HCT116 (cell line): ENCODE measurements around the gene UGT1A7. TPM values are rescaled to one million over a fixed set of nuclear protein-coding genes. Genes with fewer than 3 reads are reported as not detected.

ENCODE experiments used
- ATAC-seq: fragments of 200-7000 bp; cut with Tn5 transposase; 2 replicates; pipeline ENCODE4 v1.9.1; 2020; ENCODE audit warnings: mild to moderate bottlenecking, moderate library complexity
- BruUV-seq: library from RNA; stranded (reverse); fragments of 400-500 nt; replicated peaks from 2 replicates; lab custom pipeline; 2021; lab: Mats Ljungman, UMichigan
- CTCF ChIA-PET: fragments of 300-600 bp; sonication (Branson Sonifier 250); formaldehyde crosslinking; loops from one replicate; lab custom pipeline; 2021; ENCODE audit warnings: antibody characterized with exemption; lab: Charles Lee
- POLR2A ChIA-PET: fragments of 300-600, 350-600 bp; sonication (Branson Sonifier 250); formaldehyde crosslinking; loops from one replicate; lab custom pipeline; 2021; ENCODE audit warnings: antibody characterized with exemption; lab: Charles Lee
- RAD21 ChIA-PET, 2 experiments: fragments of 300-600 bp; sonication (Branson Sonifier 250); formaldehyde crosslinking; loops; one replicate each; lab custom pipeline; 2023; ENCODE audit warnings: low total read pairs in 2 of 2; ENCODE audit not compliant: uncharacterized antibody in 2 of 2, unreplicated experiment in 2 of 2, low non-redundant PET in 1 of 2; lab: Charles Lee
- DNase-seq: peaks from one replicate; pipeline ENCODE4 v3.0.0-alpha.2; 2010; ENCODE audit warnings: low read depth, low spot score
- H2AFZ ChIP-seq: fragments of 200-600 bp; shearing (Covaris generic), sonication (generic); 2 replicates; pipeline ENCODE4 v1.6.1; 2017; ENCODE audit warnings: low read depth, mixed run types, mixed read lengths, antibody characterized with exemption, low read length; ENCODE audit not compliant: poor library complexity, severe bottlenecking
- H3K27ac ChIP-seq: 2 replicates; pipeline ENCODE4 v1.5.1; 2012; ENCODE audit warnings: low read depth, low read length
- H3K27me3 ChIP-seq: fragments of 200-600 bp; sonication (generic); 2 replicates; pipeline ENCODE4 v1.6.1; 2016; ENCODE audit warnings: mixed run types, low read length, mixed read lengths; ENCODE audit not compliant: insufficient read depth
- H3K36me3 ChIP-seq, 2 experiments: fragments of 200-500 bp in 1 of 2; fragments of 200-600 bp in 1 of 2; sonication (Bioruptor generic) in 1 of 2; sonication (generic) in 1 of 2; 2 replicates each; pipeline versions ENCODE4 v1.5.1 to v1.6.1; 2014 to 2016; ENCODE audit warnings: low read length in 2 of 2, inconsistent platforms in 1 of 2, mixed read lengths in 1 of 2, mixed run types in 1 of 2; ENCODE audit not compliant: insufficient read depth in 2 of 2, control insufficient read depth in 1 of 2
- H3K4me1 ChIP-seq, 2 experiments: fragments of 200-600 bp in 1 of 2; sonication (generic) in 1 of 2; 2 replicates each; pipeline versions ENCODE4 v1.5.1 to v1.6.1; 2012 to 2017; ENCODE audit warnings: low read length in 2 of 2, inconsistent platforms in 1 of 2, mild to moderate bottlenecking in 1 of 2, mixed read lengths in 1 of 2, mixed run types in 1 of 2, moderate library complexity in 1 of 2; ENCODE audit not compliant: insufficient read depth in 2 of 2, control insufficient read depth in 1 of 2
- H3K4me2 ChIP-seq: fragments of 200-600 bp; sonication (generic); 2 replicates; pipeline ENCODE4 v1.6.1; 2017; ENCODE audit warnings: mixed run types, low read length, mixed read lengths
- H3K4me3 ChIP-seq, 2 experiments: fragments of 200-600 bp in 1 of 2; sonication (generic) in 1 of 2; replicated peaks in 1 of 2; 2 replicates each; pipeline ENCODE4 v1.5.1; 2011 to 2016; ENCODE audit warnings: low read length in 2 of 2, control low read depth in 1 of 2, low read depth in 1 of 2, mild to moderate bottlenecking in 1 of 2, mixed read lengths in 1 of 2, mixed run types in 1 of 2
- H3K79me2 ChIP-seq: fragments of 200-600 bp; sonication (generic); 2 replicates; pipeline ENCODE4 v1.6.1; 2017; ENCODE audit warnings: mild to moderate bottlenecking, mixed run types, low read length, moderate library complexity, mixed read lengths; ENCODE audit not compliant: insufficient read depth
- H3K9ac ChIP-seq: fragments of 200-600 bp; sonication (generic); 2 replicates; pipeline ENCODE4 v1.6.1; 2016; ENCODE audit warnings: low read length, mixed read lengths
- H3K9me2 ChIP-seq: fragments of 200-600 bp; sonication (generic), shearing (Covaris generic); 2 replicates; pipeline ENCODE4 v1.6.1; 2017; ENCODE audit warnings: mixed run types, mild to moderate bottlenecking, moderate library complexity; ENCODE audit not compliant: insufficient read depth
- H3K9me3 ChIP-seq, 2 experiments: fragments of 200-500 bp in 1 of 2; fragments of 200-600 bp in 1 of 2; sonication (Bioruptor generic) in 1 of 2; sonication (generic) in 1 of 2; 2 replicates each; pipeline ENCODE4 v1.6.1; 2014 to 2017; ENCODE audit warnings: low read length in 2 of 2, mixed read lengths in 2 of 2, inconsistent platforms in 1 of 2, low read depth in 1 of 2, mild to moderate bottlenecking in 1 of 2, mixed run types in 1 of 2, moderate library complexity in 1 of 2; ENCODE audit not compliant: control insufficient read depth in 1 of 2, insufficient read depth in 1 of 2
- H4K20me1 ChIP-seq: fragments of 200-600 bp; sonication (generic), shearing (Covaris generic); 2 replicates; pipeline ENCODE4 v1.6.1; 2017; ENCODE audit warnings: mixed run types, mild to moderate bottlenecking, moderate library complexity; ENCODE audit not compliant: insufficient read depth
- CBX3 ChIP-seq: IDR thresholded peaks from 2 replicates; pipeline ENCODE4 v1.6.1; 2012; ENCODE audit warnings: low read depth
- ELF1 ChIP-seq: IDR thresholded peaks from 2 replicates; pipeline ENCODE4 v1.6.1; 2012; ENCODE audit warnings: low read depth, borderline replicate concordance
- EZH2phosphoT487 ChIP-seq: fragments of 200-600 bp; IDR thresholded peaks from 2 replicates; pipeline ENCODE4 v1.6.1; 2018; ENCODE audit warnings: antibody characterized with exemption, borderline replicate concordance
- SP1 ChIP-seq: IDR thresholded peaks from 2 replicates; pipeline ENCODE4 v1.6.1; 2012; ENCODE audit warnings: low read depth
- SRF ChIP-seq: IDR thresholded peaks from 2 replicates; pipeline ENCODE4 v1.6.1; 2012; ENCODE audit warnings: low read depth
- TCF7L2 ChIP-seq: IDR thresholded peaks from 2 replicates; pipeline ENCODE4 v1.7.0; 2011; ENCODE audit warnings: borderline replicate concordance, inconsistent platforms; ENCODE audit not compliant: insufficient read depth, insufficient read length; ENCODE audit errors: extremely low read depth
- intact Hi-C: fragments of 100-400 bp; cut with micrococcal nuclease; formaldehyde crosslinking; loops from 2 replicates; pipeline ENCODE4 v1.10.0; 2022
- total RNA-seq: library from RNA; stranded (reverse); gene quantifications from one replicate; pipeline ENCODE4 v1.2.1, GENCODE V29; 2021; ENCODE audit not compliant: unreplicated experiment
- TF ChIP-seq, protein P1 (sequence below), 3 experiments: fragments of 200-600 bp in 1 of 3; sonication (generic) in 1 of 3; IDR thresholded peaks in 2 of 3; conservative IDR thresholded peaks in 1 of 3; 2 replicates each; pipeline ENCODE4 v1.5.1; 2012 to 2017; ENCODE audit warnings: low read depth in 2 of 3, low read length in 2 of 3, antibody characterized with exemption in 1 of 3, borderline replicate concordance in 1 of 3, control low read depth in 1 of 3, mild to moderate bottlenecking in 1 of 3, mixed read lengths in 1 of 3, mixed run types in 1 of 3, moderate library complexity in 1 of 3; ENCODE audit not compliant: insufficient read depth in 1 of 3
- TF ChIP-seq, protein P2 (sequence below): IDR thresholded peaks from 2 replicates; pipeline ENCODE4 v1.6.1; 2012
- TF ChIP-seq, protein P3 (sequence below): IDR thresholded peaks from 2 replicates; pipeline ENCODE4 v1.6.1; 2011; ENCODE audit warnings: mild to moderate bottlenecking, low read length, moderate library complexity; ENCODE audit not compliant: insufficient replicate concordance; ENCODE audit errors: extremely low read depth

Gene UGT1A7
- total RNA-seq, 1 experiment from 2014 or later = not detected

DNA sequence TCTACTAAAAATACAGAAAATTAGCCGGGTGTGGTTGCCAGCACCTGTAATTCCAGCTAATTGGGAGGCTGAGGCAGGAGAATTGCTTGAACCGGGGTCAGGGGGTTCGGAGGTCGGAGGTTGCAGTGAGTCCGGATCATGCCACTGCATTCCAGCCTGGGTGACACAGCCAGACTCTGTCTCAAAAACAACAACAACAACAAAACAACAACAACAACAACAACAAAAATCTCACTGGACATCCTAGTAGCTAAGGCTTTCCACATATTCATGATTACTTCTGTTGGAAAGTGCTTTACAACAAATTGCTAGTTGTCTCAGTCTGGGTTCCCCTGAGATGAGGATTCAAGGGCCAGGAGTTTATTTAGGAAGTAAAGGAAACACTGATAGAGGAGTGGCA lies 92.2 kb downstream of the UGT1A7 start (continued):
- TF ChIP-seq, protein P1, sequence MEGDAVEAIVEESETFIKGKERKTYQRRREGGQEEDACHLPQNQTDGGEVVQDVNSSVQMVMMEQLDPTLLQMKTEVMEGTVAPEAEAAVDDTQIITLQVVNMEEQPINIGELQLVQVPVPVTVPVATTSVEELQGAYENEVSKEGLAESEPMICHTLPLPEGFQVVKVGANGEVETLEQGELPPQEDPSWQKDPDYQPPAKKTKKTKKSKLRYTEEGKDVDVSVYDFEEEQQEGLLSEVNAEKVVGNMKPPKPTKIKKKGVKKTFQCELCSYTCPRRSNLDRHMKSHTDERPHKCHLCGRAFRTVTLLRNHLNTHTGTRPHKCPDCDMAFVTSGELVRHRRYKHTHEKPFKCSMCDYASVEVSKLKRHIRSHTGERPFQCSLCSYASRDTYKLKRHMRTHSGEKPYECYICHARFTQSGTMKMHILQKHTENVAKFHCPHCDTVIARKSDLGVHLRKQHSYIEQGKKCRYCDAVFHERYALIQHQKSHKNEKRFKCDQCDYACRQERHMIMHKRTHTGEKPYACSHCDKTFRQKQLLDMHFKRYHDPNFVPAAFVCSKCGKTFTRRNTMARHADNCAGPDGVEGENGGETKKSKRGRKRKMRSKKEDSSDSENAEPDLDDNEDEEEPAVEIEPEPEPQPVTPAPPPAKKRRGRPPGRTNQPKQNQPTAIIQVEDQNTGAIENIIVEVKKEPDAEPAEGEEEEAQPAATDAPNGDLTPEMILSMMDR (IDR thresholded peaks at IDR 0.05 in 2 of 3, conservative IDR thresholded peaks at IDR 0.05 in 1 of 3; ENCODE audit: borderline replicate concordance in 1 of 3, insufficient read depth in 1 of 3, low read depth in 2 of 3, low read length in 2 of 3) = no peak

DNA sequence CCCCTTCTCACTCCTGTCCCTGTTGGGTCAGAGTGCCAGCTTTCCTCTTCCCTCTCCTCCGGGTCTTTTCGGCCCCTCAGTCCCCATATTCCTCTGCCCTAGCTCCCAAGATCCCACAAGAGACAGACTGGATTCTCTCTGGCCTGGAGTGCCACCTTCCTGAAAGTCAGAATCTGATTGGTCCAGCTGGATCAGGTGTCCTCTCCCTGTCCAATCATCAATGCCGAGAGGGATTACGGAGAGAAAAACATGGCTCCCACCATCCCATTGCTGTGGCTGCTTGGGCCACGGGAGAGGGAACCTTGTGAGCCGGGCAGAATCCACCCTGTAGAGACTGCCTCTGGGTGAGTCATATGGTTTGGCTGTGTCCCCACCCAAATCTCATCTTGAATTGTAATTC lies 93.7 kb downstream of the UGT1A7 start:
- Histone ChIP-seq H4K20me1 (no peaks in the 10 kb centered on the region), H3K9ac (no peak overlapping the region), H3K4me2 (no peak overlapping the region), H3K4me3 (no peak overlapping the region), H3K9me2 (no peaks in the 10 kb centered on the region), H3K79me2 (no peaks in the 10 kb centered on the region), H2AFZ (no peak overlapping the region), H3K4me1 (no peaks in the 10 kb centered on the region), H3K36me3 (no peaks in the 10 kb centered on the region), H3K27ac (no peak overlapping the region), H3K9me3 (no peaks in the 10 kb centered on the region), H3K27me3 (no peaks in the 10 kb centered on the region)
- BruUV-seq = no TSS peak
- CTCF ChIA-PET = no interaction called here
- intact Hi-C loops = no loop called here
- POLR2A ChIA-PET = no interaction called here
- DNase-seq (no peak), ATAC-seq (no peak)
- no peak for TF ChIP-seq SP1
- TF ChIP-seq, protein P2, sequence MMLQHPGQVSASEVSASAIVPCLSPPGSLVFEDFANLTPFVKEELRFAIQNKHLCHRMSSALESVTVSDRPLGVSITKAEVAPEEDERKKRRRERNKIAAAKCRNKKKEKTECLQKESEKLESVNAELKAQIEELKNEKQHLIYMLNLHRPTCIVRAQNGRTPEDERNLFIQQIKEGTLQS = no peak
- no peak for TF ChIP-seq ELF1
- TF ChIP-seq TCF7L2 = no peak
- TF ChIP-seq, protein P3, sequence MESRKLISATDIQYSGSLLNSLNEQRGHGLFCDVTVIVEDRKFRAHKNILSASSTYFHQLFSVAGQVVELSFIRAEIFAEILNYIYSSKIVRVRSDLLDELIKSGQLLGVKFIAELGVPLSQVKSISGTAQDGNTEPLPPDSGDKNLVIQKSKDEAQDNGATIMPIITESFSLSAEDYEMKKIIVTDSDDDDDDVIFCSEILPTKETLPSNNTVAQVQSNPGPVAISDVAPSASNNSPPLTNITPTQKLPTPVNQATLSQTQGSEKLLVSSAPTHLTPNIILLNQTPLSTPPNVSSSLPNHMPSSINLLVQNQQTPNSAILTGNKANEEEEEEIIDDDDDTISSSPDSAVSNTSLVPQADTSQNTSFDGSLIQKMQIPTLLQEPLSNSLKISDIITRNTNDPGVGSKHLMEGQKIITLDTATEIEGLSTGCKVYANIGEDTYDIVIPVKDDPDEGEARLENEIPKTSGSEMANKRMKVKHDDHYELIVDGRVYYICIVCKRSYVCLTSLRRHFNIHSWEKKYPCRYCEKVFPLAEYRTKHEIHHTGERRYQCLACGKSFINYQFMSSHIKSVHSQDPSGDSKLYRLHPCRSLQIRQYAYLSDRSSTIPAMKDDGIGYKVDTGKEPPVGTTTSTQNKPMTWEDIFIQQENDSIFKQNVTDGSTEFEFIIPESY = no peak
- no peak for TF ChIP-seq SRF
- TF ChIP-seq EZH2phosphoT487 = no peak
- no peak for TF ChIP-seq CBX3
- RAD21 ChIA-PET = no interaction called here
